GM12873 (cell line): ENCODE measurements around the gene KCNF1.

Experiments used
- CTCF ChIP-seq: IDR thresholded peaks from 2 replicates; pipeline ENCODE4 v1.5.1; 2012; ENCODE audit warnings: low read depth, mild to moderate bottlenecking, moderate library complexity, low read length, control low read depth; ENCODE audit not compliant: insufficient read depth; ENCODE audit errors: missing control alignments

The KCNF1 gene

GRCh38 chr2:10960606-10961489 lies 49.1 kb downstream of the KCNF1 start:
- no peak for TF ChIP-seq CTCF

DNA sequence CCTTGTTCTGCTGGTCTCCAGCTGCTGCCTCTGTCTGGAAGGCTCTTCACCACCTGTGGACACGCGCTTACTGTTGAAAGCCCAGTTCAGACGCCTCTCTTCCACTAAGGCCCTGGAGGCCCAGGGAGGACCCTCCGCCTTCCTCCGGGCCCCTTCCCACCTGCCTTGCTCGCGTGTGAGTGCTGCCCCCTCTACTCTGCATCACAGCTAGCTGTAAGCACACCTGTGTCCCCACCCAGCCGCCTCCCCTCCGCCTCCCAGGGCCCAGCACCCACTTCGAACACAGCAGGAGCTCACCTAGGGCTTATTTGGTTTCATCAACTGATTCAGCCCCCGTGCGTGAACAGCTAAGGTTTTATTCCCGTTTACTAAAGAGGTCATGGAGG lies 49.7 kb downstream of the KCNF1 start:
- TF ChIP-seq CTCF, result no peak

- no peak for TF ChIP-seq CTCF
Measured at GRCh38 chr2:10962004-10962403, 50.3 kb downstream of the KCNF1 start.

DNA sequence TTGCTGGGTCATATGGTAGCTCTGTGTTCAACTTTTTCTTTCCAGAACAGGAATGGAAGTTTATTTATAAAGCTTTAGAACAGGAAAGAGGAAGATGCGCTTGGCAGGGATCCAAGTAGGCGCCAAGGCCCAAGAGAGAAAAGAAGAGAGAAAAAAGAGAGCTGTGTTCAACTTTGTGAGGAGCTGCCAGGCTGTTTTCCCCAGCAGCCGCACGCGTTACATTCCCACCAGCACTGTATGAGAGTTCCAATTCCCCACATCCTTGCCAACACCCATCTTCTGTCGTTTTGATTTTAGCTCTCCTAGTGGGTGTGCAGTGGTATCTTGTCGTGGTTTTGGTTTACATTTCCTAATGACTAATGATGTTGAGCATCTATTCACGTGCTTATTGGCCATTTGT lies 51.4 kb downstream of the KCNF1 start:
- TF ChIP-seq CTCF, result no peak
